Heart left ventricle (tissue), 13 donors: ENCODE data around the gene UNC50.

Experiments
- CTCF ChIP-seq, 12 donors: fragments of 200-600 bp; sonication (generic) in 4 of 12; IDR thresholded peaks; one replicate each; pipeline versions ENCODE4 v1.5.0 to v1.8.0; 2018 to 2022; ENCODE audit warnings: antibody characterized with exemption in 12 of 12, mild to moderate bottlenecking in 5 of 12
- POLR2A ChIP-seq, 2 donors: fragments of 450-650 bp; IDR thresholded peaks; one replicate each; pipeline ENCODE4 v1.6.1; 2017; ENCODE audit warnings: antibody characterized with exemption in 2 of 2, mild to moderate bottlenecking in 2 of 2, moderate library complexity in 2 of 2
- donor health status: ischemic (EF 13 %, LVEDD 7.1; RV severe dilation, severe dysfunction).
- donor health status: DM: no; HTN: yes; CAD: no.
- donor health status: DM: no; HTN: no; CAD: no.
- donor health status: ischemic (EF 25% LVEDD 6.9; RV normal size, moderate dysfunction).
- donor health status: ischemic (EF 25% LVEDD 5.7; RV mildly dilated, moderate dysfunction).
- donor health status: ischemic (EF 35%, LVEDD 5.7; RV mildly dilated, moderate dysfunction).
- donor health status: nonischemic (EF 11% LVEDD 7.7; RV severe dilation, severe dysfunction).
- donor health status: DM: yes; HTN: yes; CAD: no.
- donor health status: PGD.
- donor health status: ischemic (EF 29% LVEDD 5.4; RV normal size, mild dysfunction).
- donor health status: nonischemic (EF 23%, LVEDD 6.1; RV moderate dilation, normal function).

GRCh38 chr2:98634406-98635092, 26.2 kb downstream of the UNC50 start:
- TF ChIP-seq CTCF (IDR thresholded peaks at IDR 0.05) = no peak
- TF ChIP-seq POLR2A (IDR thresholded peaks at IDR 0.05) = no peak
